SJCRH30 (cell line): Measurements from ENCODE around the gene SLC6A18. TPM values are rescaled to one million over a fixed set of nuclear protein-coding genes. Genes with fewer than 3 reads are reported as not detected.

Experiments
- DNase-seq, 2 experiments: peaks; one replicate each; pipeline ENCODE4 v3.0.0-alpha.2; 2015 to 2020
- H3K27ac ChIP-seq: fragments of 250-450 bp; sonication (Bioruptor Pico); 2 replicates; pipeline ENCODE4 v1.5.1; 2020; ENCODE audit warnings: mild to moderate bottlenecking, moderate library complexity
- H3K27me3 ChIP-seq: fragments of 250-450 bp; sonication (Bioruptor Pico); 2 replicates; pipeline ENCODE4 v1.5.1; 2020; ENCODE audit warnings: mild to moderate bottlenecking, moderate library complexity
- H3K36me3 ChIP-seq: fragments of 250-450 bp; sonication (Bioruptor Pico); 2 replicates; pipeline ENCODE4 v1.5.1; 2020; ENCODE audit warnings: mild to moderate bottlenecking, moderate library complexity
- H3K4me1 ChIP-seq: fragments of 250-450 bp; sonication (Bioruptor Pico); 2 replicates; pipeline ENCODE4 v1.5.1; 2020; ENCODE audit warnings: mild to moderate bottlenecking, moderate library complexity
- H3K4me3 ChIP-seq: fragments of 250-450 bp; sonication (Bioruptor Pico); 2 replicates; pipeline ENCODE4 v1.5.1; 2020; ENCODE audit warnings: mild to moderate bottlenecking, moderate library complexity
- H3K9me3 ChIP-seq: fragments of 250-450 bp; sonication (Bioruptor Pico); replicated peaks from 2 replicates; pipeline ENCODE4 v1.5.1; 2020; ENCODE audit warnings: mild to moderate bottlenecking, moderate library complexity
- total RNA-seq: library from RNA; depleted of rRNA; stranded (reverse); fragments of >200 nt; shearing (Covaris generic); gene quantifications from 2 replicates; pipeline ENCODE4 v1.2.3, GENCODE V29; 2014

Gene SLC6A18
- total RNA-seq, 1 experiment from 2014 or later: not detected

DNA sequence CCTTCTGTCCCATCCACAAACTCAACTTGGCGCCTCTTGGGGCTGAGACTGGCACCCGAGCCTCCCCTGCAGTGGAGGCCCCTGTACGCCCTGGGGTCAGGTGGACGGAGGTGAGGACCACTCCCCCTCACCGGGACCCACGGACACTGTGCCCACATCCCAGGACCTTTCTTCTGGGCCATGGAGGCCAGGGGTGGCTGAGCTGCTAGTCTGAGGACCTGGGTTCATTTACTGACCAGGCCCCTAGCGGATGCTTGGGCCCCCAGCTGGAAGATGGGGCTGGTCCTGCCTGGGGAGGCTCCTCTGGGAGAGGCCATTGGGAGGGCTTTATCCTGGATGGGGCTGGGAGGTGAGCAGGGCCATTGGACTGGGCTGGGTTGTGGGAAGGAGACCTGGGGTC, 40.7 kb upstream of the SLC6A18 start:
- no peak for DNase-seq
- H3K27me3 ChIP-seq: no peaks in the 10 kb centered on the region

DNA sequence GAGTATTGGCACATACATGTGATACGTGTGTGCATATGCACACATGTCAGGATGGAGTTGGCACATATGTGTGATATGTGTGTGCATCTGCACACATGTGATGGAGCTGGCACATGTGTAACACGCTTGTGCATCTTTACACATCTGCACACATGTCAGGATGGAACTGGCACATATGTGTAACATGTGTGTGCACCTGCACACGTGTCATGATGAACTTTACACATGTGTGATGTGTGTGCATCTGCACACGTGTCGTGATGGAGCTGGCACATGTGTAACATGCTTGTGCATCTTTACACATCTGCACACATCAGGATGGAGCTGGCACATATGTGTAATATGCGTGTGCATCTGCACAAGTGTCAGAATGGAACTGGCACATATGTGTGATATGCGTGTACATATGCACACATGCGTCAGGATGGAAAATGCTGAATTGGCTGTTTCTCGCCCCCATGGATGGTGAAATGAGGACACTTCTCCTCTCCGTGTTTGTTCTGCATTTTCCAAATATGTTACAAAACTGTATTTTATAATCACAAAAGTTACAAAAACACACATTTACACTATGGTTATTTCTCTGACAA, 40.0 kb upstream of the SLC6A18 start:
- no peak overlapping the region for H3K27ac ChIP-seq
- no peaks in the 10 kb centered on the region for H3K4me1 ChIP-seq
- H3K4me3 ChIP-seq: no peak overlapping the region
- H3K27me3 ChIP-seq: no peaks in the 10 kb centered on the region
- no peaks in the 10 kb centered on the region for H3K36me3 ChIP-seq
- H3K9me3 ChIP-seq: no peaks in the 10 kb centered on the region
- no peak for DNase-seq

More for the DNA sequence above, 40.7 kb upstream of the SLC6A18 start:
- H3K36me3 ChIP-seq: no peaks in the 10 kb centered on the region
- H3K27ac ChIP-seq: no peak overlapping the region
- H3K4me1 ChIP-seq: no peaks in the 10 kb centered on the region
- no peak overlapping the region for H3K4me3 ChIP-seq
- H3K9me3 ChIP-seq: no peaks in the 10 kb centered on the region

DNA sequence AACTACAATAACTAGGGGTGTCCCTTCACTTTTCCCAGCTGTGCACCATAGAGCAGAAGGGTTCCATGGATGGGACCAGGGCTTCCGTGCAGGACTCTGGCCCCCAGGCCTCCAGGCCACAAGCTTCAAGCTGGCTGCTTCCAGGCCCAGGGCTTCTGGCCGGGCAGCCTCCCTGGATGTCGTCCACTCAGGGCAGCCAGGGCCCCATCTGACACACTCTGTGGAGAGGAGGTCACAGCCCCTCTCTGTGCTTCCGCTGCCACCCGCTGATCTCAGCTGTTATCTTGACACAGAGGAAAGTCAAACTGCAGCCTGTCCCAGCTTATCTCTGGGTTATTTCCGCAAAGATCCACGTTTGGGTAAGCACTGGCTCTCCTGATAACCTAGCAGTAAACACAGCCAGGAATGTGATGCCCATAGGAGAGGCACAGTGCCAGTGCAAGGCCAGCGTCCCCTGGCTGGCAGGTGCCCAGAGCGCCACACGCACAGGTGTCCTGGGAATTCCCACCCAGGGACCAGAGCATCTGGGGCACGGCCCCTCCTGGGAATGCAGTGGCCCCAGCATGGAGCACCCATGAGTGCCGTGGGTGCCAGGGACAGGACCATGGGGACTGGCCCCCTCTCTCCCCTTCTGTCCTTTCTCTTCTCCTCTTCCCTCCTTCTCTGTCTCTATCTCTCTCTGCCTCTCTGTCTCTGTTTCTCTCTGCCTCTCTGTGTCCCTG, 39.4 kb upstream of the SLC6A18 start:
- Histone ChIP-seq H3K4me3 (no peak overlapping the region), H3K4me1 (no peaks in the 10 kb centered on the region), H3K27me3 (no peaks in the 10 kb centered on the region), H3K36me3 (no peaks in the 10 kb centered on the region), H3K9me3 (no peaks in the 10 kb centered on the region), H3K27ac (no peak overlapping the region)
- DNase-seq: no peak

DNA sequence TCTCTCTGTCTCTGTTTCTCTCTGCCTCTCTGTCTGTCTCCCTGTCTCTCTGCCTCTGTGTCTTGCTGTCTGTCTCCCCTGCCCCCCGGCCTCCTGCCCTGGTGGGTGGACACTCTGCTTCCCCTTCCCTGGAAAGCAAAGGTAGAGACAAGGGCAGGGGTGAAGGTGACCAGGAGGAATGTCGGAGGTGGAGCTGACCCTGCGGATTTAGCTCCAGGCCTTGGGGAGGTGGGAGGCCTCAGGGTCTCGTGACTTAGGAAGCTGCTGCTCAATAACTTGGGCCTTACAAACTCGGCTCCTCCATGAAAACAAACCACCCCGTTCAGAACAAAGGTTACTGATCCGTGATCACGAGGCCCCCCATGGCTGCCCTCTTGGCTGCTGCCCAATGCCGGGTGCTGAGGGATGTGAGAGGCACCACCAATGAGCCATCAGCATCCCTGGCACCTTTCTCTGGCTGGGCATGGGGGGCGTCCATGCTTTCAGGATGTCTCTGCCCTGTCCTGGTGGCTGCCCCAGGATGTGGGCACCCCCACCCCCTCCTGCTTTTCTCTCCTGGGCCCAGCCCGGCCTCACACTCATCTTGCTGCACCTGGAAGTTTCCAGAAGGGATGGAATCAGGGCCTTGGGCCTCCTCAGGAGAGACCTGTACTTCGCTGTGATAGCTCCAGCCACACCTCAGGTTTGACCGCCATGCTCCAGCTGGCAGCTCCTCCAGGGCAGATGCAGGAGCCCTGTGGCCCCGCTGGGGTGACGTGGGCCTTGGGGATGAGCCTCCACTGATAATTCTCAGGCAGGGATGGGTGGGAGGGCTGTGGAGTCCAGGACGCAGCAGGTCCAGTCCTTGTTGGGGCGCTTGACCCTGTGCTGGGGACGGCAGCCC, 38.6 kb upstream of the SLC6A18 start:
- Histone ChIP-seq H3K4me1 (no peaks in the 10 kb centered on the region), H3K36me3 (no peaks in the 10 kb centered on the region), H3K9me3 (no peaks in the 10 kb centered on the region), H3K27me3 (no peaks in the 10 kb centered on the region), H3K27ac (no peak overlapping the region), H3K4me3 (no peak overlapping the region)
- no peak for DNase-seq

DNA sequence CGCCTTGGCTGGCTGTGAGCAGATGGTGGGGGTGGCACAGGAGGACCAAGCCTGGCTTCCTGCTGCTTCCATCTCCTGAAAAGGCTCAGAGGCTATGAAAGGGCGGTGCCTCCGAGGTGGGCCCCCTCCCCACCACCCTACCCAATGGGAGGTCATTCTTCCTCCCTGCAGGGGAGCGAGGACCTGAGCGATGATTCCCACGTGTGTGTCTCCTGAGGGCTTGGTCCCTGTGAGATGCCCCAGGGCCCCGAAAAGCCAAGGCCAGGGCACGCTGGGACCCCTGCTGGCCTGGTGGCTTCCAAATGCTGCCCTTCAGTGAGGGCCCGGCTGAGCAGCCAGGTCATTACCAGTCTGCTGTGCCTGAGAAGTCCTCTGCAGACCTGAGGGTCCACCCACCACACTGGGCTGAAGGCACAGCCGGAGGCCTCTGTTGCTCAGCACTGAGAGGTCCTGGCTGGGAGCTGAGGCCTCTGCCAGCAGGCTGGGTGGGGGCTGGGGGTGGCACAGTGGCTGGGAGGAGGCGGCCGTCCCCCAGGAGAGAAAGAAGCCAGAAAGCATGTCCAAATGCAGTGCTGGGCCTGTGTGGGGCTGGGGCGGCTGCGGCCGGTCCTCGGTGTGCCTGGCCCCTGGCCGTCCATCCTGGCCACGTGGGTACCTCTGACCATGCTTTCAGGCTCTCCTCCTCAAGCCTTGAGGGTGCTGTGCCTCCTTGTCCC, 37.8 kb upstream of the SLC6A18 start:
- H3K27ac ChIP-seq: no peak overlapping the region
- H3K4me1 ChIP-seq: no peaks in the 10 kb centered on the region
- H3K36me3 ChIP-seq: no peaks in the 10 kb centered on the region
- no peak overlapping the region for H3K4me3 ChIP-seq
- DNase-seq: no peak
- no peaks in the 10 kb centered on the region for H3K9me3 ChIP-seq
- no peaks in the 10 kb centered on the region for H3K27me3 ChIP-seq

DNA sequence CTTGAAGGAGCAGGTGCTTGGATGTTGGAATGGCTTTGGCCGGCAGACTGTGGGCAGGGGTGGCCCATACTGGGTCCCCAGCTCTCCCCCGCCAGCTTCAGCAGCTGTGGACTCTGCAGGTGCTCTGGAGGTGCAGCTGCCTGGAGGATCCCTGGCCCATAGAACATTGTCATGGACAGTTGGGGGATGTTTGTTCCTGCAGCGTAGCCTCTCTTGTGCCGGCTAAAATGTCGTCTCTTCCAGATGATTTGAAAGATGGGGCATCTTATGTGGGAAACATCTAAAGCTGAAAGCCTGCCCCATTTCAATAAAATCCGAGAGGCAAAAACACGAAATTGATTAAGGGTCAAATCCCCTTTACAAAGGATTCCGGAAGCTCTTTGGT, 37.2 kb upstream of the SLC6A18 start:
- Histone ChIP-seq H3K9me3 (no peaks in the 10 kb centered on the region), H3K4me3 (no peak overlapping the region), H3K4me1 (no peaks in the 10 kb centered on the region), H3K36me3 (no peaks in the 10 kb centered on the region), H3K27me3 (no peaks in the 10 kb centered on the region), H3K27ac (no peak overlapping the region)
- DNase-seq: no peak

DNA sequence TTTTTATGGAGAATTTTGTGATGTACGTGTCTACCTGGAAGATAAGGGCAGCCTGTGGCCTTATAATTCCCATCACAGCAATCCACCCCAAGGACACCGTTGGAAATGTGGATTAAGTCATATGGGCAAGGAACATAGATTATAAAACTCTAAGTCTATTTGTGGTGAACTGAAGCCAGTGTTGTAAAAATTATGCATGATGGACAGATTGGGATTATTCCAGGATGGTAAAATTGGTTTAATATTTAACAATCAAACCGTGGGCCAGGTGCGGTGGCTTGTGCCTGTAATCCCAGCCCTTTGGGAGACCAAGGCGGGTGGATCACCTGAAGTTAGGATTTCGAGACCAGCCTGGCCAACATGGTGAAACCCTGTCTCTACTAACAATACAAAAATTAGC, 36.7 kb upstream of the SLC6A18 start:
- DNase-seq: no peak
- Histone ChIP-seq H3K4me3 (no peak overlapping the region), H3K27ac (no peak overlapping the region), H3K9me3 (no peaks in the 10 kb centered on the region), H3K36me3 (no peaks in the 10 kb centered on the region), H3K4me1 (no peaks in the 10 kb centered on the region), H3K27me3 (no peaks in the 10 kb centered on the region)

DNA sequence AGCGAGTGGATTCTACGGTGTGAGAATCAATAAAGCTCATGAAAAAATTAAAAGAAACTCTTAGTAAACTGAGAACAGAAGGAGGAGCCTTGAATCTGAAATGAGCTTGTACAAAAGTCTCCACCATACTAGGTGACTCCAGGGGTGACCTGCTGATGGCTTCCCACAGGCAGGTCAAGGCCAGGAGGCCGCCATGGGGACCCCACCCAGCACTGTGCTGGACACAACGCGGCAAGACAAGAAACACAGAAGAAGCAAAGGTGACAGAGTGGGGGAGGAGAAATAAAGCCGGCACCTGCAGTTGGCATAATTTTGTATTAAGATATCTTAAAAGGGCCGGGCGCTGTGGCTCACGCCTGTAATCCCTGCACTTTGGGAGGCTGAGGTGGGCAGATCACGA, 35.9 kb upstream of the SLC6A18 start:
- Histone ChIP-seq H3K4me3 (no peak overlapping the region), H3K27ac (no peak overlapping the region), H3K27me3 (no peaks in the 10 kb centered on the region), H3K4me1 (no peaks in the 10 kb centered on the region), H3K9me3 (no peaks in the 10 kb centered on the region), H3K36me3 (no peaks in the 10 kb centered on the region)
- no peak for DNase-seq

DNA sequence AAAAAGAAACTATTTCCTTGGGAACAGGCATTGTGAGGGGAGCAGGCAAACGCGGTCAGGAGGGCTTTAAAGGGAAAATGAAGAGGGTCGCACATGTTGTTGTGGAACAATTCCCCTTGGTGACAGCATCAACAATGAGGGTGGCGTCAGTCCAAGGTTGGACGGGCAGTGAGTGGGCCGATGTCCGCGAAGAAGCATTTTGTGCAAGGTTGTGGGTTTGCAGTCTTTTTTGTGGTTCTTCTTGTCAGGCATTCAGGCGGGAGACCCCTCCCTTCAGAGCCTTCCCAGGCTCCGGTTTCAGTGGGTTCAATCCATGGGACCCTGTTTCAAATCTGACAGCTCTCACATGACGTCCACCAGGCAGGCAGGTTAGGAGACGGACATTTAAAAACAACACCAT, 34.9 kb upstream of the SLC6A18 start:
- Histone ChIP-seq H3K4me3 (no peak overlapping the region), H3K4me1 (no peaks in the 10 kb centered on the region), H3K9me3 (no peaks in the 10 kb centered on the region), H3K36me3 (no peaks in the 10 kb centered on the region), H3K27ac (no peak overlapping the region), H3K27me3 (no peaks in the 10 kb centered on the region)
- no peak for DNase-seq

DNA sequence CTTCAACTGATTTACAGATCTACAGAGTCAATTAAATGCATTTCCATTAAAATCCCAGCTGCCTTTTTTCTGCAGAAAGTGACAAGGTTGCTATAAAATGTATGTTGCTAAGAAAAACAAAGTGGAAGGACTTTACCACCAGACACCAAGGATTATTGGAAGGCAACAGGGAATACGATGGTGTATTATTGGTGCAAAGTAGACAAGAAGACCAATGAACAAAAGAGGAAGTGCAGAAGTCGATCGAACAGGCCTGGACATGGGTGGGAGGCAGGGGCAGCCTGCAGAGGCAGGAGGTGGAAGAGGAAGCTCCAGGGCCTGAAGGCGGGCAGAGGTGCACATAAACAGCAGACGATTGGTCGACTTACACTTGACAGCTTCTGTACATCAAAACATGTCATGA, 34.3 kb upstream of the SLC6A18 start:
- no peak overlapping the region for H3K4me3 ChIP-seq
- H3K4me1 ChIP-seq: no peaks in the 10 kb centered on the region
- no peaks in the 10 kb centered on the region for H3K36me3 ChIP-seq
- DNase-seq: no peak
- no peak overlapping the region for H3K27ac ChIP-seq
- H3K27me3 ChIP-seq: no peaks in the 10 kb centered on the region
- H3K9me3 ChIP-seq: no peaks in the 10 kb centered on the region

DNA sequence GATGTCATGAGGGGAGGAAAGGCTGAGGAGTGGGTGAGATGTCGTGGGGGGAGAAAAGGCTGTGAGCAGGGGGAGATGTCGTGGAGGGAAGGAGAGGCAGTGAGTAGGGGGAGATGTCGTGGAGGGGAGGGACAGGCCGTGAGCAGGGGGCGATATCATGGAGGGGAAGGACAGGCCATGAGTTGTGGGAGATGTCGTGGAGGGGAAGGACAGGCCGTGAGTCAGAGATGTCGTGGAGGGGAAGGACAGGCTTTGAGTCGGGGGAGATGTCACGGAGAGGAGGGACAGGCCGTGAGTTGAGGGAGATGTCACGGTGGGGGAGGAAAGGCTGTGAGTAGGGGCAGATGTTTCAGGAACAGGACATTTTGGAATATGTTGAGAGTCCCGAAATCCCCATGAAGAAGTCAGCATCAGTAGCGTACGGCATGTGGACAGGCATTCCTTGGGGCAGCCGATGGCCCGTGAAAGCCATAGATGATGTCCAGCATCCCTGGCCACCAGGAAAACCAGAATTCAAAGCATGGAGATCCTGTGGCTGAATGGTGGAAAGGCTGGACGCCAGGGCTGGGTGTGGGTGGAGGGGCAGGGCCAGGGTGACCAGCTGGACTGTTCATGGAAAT, 32.1 kb upstream of the SLC6A18 start:
- Histone ChIP-seq H3K4me3 (no peak overlapping the region), H3K27me3 (no peaks in the 10 kb centered on the region), H3K4me1 (no peaks in the 10 kb centered on the region), H3K36me3 (no peaks in the 10 kb centered on the region), H3K27ac (no peak overlapping the region), H3K9me3 (no peaks in the 10 kb centered on the region)
- no peak for DNase-seq

DNA sequence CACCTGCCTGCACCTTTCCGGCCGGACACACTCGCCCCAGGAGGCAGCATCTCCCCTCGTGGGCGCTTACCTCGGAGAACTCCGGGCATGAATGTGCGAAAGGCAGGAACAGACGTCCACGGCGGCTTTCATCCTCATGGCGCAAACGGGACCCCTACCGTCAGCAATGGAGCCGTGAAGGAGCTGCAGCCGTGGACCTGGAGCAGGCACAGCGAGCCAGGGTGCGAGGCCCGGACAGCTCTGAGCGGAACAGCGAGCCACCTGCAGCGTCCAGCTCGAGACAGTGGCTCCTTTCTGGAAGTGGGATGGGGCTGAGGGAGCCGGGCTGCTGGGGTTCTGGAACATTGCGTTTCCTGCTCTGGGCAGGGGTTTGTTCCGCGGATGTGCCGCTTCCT, 31.6 kb upstream of the SLC6A18 start:
- Histone ChIP-seq H3K27me3 (no peaks in the 10 kb centered on the region), H3K36me3 (no peaks in the 10 kb centered on the region), H3K4me1 (no peaks in the 10 kb centered on the region), H3K4me3 (no peak overlapping the region), H3K27ac (no peak overlapping the region), H3K9me3 (no peaks in the 10 kb centered on the region)
- DNase-seq: no peak

DNA sequence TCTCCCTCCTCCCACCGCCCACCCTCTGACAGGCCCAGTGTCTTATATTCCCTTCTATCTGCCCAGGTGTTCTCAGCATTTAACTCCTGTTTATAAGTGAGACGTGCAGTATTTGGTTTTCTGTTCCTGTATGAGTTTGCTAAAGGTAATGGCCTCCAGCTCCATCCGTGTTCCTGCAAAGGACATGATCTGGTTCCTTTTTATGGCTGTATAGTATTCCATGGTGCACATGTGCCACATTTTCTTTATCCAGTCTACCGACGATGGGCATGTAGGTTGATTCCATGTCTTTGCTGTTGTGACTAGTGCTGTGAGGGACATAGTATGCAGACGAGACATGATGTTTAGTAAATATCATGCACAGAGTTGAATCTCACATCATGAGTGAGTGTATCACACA, 30.8 kb upstream of the SLC6A18 start:
- H3K27me3 ChIP-seq: no peaks in the 10 kb centered on the region
- no peak for DNase-seq
- no peak overlapping the region for H3K27ac ChIP-seq
- no peaks in the 10 kb centered on the region for H3K9me3 ChIP-seq
- no peaks in the 10 kb centered on the region for H3K36me3 ChIP-seq
- H3K4me3 ChIP-seq: no peak overlapping the region
- no peaks in the 10 kb centered on the region for H3K4me1 ChIP-seq

DNA sequence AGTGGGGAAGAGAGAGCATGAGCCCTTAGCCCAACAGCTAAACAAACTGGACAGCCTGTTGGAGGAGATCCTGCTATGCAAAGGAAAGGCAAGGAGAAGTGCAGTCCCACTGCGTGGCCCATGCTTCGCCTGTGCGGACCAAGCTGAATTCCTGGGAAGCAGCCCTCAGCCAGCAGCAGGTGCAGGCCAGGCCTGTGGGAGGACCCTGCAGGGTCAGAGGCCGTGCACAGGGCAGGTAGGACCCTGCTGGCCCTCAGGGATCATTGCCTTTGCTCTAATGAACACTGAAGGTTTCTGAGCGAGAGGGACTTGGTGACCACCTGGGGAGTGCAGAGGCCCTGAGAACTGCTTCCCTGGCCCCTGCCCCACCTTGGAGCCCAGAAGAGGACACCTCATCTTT, 29.7 kb upstream of the SLC6A18 start:
- no peak for DNase-seq
- Histone ChIP-seq H3K4me3 (no peak overlapping the region), H3K9me3 (no peaks in the 10 kb centered on the region), H3K27ac (no peak overlapping the region), H3K36me3 (no peaks in the 10 kb centered on the region), H3K27me3 (no peaks in the 10 kb centered on the region), H3K4me1 (no peaks in the 10 kb centered on the region)
